Measurements from ENCODE around the gene TTC13. TPM values are rescaled to one million over a fixed set of nuclear protein-coding genes. Genes with fewer than 3 reads are reported as not detected.
"Not testable (repeated sequence)": the region's sequence is repeated elsewhere in the genome, so short reads cannot be mapped to it uniquely, and the experiment has no call there.

The TTC13 gene
- total RNA-seq, 1 experiment from 2014 or later: 12.3 TPM

DNA sequence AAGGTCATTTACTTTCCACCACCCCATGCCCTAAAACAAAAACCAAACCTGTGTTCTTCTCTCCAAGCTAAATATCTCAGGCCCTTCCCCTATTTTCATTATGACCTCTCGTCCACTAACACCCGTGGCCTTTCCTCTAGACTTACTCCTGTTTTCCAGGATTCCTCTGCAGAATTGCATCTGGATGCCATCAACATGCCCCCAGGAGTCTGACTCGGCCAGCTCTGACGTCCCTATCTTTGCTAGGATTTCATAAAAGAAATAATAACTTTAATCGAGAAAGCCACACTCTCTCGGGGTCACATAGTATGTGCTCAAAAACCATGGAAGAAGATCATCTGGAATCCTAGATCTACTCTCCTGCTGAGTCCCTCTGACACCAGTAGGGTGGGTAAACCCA lies 47.9 kb upstream of the TTC13 start:
- POLR2A ChIA-PET: no interaction called here
- no peak overlapping the region for H2AFZ ChIP-seq (ENCODE audit: low read depth, low read length, poor library complexity, severe bottlenecking)
- intact Hi-C loops (cut with micrococcal nuclease): no loop called here
- H3K27ac ChIP-seq (ENCODE audit: low read depth, low read length): no peak overlapping the region
- H3K4me1 ChIP-seq (ENCODE audit: control insufficient read depth in 1 of 2, insufficient read depth in 2 of 2, low read length in 2 of 2): no peaks in the 10 kb centered on the region
- H3K9me2 ChIP-seq (ENCODE audit: insufficient read depth): no peaks in the 10 kb centered on the region
- no peaks in the 10 kb centered on the region for H3K27me3 ChIP-seq (ENCODE audit: insufficient read depth, low read length)
- no peak overlapping the region for H3K4me3 ChIP-seq (replicated peaks in 1 of 2; ENCODE audit: low read depth in 1 of 2, low read length in 2 of 2)
- CTCF ChIA-PET: no interaction called here
- RAD21 ChIA-PET (ENCODE audit: low non-redundant PET in 1 of 2, low total read pairs in 2 of 2, uncharacterized antibody in 2 of 2, unreplicated experiment in 2 of 2): no interaction called here
- H3K79me2 ChIP-seq (ENCODE audit: insufficient read depth, low read length): peaks cover 37% of the 10 kb centered on the region
- BruUV-seq (replicated peaks): no TSS peak
- ATAC-seq: no peak
- no peak overlapping the region for H3K4me2 ChIP-seq (ENCODE audit: low read length)
- H4K20me1 ChIP-seq (ENCODE audit: insufficient read depth): no peaks in the 10 kb centered on the region
- DNase-seq (ENCODE audit: low read depth, low spot score): no peak
- H3K9ac ChIP-seq (ENCODE audit: low read length): no peak overlapping the region
- H3K36me3 ChIP-seq (ENCODE audit: control insufficient read depth in 1 of 2, insufficient read depth in 2 of 2, low read length in 2 of 2): no peaks in the 10 kb centered on the region
- no peak for TF ChIP-seq FOSL1 (IDR thresholded peaks at IDR 0.05; ENCODE audit: low read depth)
- TF ChIP-seq CEBPB (IDR thresholded peaks at IDR 0.05; ENCODE audit: low read depth): no peak
- no peak for TF ChIP-seq SIN3A (IDR thresholded peaks at IDR 0.05; ENCODE audit: low read depth)
- no peak for TF ChIP-seq RAD21 (IDR thresholded peaks at IDR 0.05; ENCODE audit: low read depth)
- TF ChIP-seq SRF (IDR thresholded peaks at IDR 0.05; ENCODE audit: low read depth): no peak
- TF ChIP-seq, protein P1, sequence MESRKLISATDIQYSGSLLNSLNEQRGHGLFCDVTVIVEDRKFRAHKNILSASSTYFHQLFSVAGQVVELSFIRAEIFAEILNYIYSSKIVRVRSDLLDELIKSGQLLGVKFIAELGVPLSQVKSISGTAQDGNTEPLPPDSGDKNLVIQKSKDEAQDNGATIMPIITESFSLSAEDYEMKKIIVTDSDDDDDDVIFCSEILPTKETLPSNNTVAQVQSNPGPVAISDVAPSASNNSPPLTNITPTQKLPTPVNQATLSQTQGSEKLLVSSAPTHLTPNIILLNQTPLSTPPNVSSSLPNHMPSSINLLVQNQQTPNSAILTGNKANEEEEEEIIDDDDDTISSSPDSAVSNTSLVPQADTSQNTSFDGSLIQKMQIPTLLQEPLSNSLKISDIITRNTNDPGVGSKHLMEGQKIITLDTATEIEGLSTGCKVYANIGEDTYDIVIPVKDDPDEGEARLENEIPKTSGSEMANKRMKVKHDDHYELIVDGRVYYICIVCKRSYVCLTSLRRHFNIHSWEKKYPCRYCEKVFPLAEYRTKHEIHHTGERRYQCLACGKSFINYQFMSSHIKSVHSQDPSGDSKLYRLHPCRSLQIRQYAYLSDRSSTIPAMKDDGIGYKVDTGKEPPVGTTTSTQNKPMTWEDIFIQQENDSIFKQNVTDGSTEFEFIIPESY (IDR thresholded peaks at IDR 0.05; ENCODE audit: extremely low read depth, insufficient replicate concordance, low read length): no peak
- no peak for TF ChIP-seq EZH2 (IDR thresholded peaks at IDR 0.05)
- TF ChIP-seq, protein P2, sequence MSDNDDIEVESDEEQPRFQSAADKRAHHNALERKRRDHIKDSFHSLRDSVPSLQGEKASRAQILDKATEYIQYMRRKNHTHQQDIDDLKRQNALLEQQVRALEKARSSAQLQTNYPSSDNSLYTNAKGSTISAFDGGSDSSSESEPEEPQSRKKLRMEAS (IDR thresholded peaks at IDR 0.05): no peak
- no peak for TF ChIP-seq ZFX (IDR thresholded peaks at IDR 0.05)
- TF ChIP-seq EZH2phosphoT487 (IDR thresholded peaks at IDR 0.05; ENCODE audit: borderline replicate concordance): no peak
- no peaks in the 10 kb centered on the region for H3K9me3 ChIP-seq (ENCODE audit: control insufficient read depth in 1 of 2, insufficient read depth in 1 of 2, low read depth in 1 of 2, low read length in 2 of 2)

DNA sequence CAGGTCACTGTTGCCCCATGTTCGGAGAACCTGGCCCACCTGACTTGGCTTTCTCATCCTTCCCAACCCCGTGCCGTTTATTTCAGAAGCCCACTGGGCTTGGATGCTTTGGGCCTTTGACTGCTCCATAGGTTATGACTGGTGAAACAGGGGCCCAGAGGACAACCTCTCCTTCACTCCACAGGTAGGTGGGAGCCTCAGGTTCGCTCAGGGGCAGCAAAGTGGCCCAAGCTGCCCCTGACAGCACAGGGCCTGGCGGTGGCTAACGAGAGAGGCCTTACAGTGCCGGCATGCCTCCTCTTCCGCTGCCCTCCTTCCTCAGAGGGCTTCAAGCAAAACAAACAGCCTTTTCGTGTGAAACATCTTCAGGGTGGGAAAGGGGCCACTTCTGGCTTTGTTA lies 44.5 kb upstream of the TTC13 start:
- CTCF ChIA-PET: no interaction called here
- Histone ChIP-seq H3K27me3 (ENCODE audit: insufficient read depth, low read length) (no peaks in the 10 kb centered on the region), H3K4me1 (ENCODE audit: control insufficient read depth in 1 of 2, insufficient read depth in 2 of 2, low read length in 2 of 2) (no peaks in the 10 kb centered on the region), H3K9ac (ENCODE audit: low read length) (no peak overlapping the region), H4K20me1 (ENCODE audit: insufficient read depth) (no peaks in the 10 kb centered on the region), H3K4me2 (ENCODE audit: low read length) (no peak overlapping the region), H3K9me2 (ENCODE audit: insufficient read depth) (no peaks in the 10 kb centered on the region), H3K36me3 (ENCODE audit: control insufficient read depth in 1 of 2, insufficient read depth in 2 of 2, low read length in 2 of 2) (no peaks in the 10 kb centered on the region), H2AFZ (ENCODE audit: low read depth, low read length, poor library complexity, severe bottlenecking) (no peak overlapping the region), H3K79me2 (ENCODE audit: insufficient read depth, low read length) (peaks cover 15% of the 10 kb centered on the region; the same call in 1 of the 2 replicates), H3K9me3 (ENCODE audit: control insufficient read depth in 1 of 2, insufficient read depth in 1 of 2, low read depth in 1 of 2, low read length in 2 of 2) (no peaks in the 10 kb centered on the region), H3K4me3 (replicated peaks in 1 of 2; ENCODE audit: low read depth in 1 of 2, low read length in 2 of 2) (no peak overlapping the region), H3K27ac (ENCODE audit: low read depth, low read length) (no peak overlapping the region)
- POLR2A ChIA-PET: no interaction called here
- no peak for DNase-seq (ENCODE audit: low read depth, low spot score)
- RAD21 ChIA-PET (ENCODE audit: low non-redundant PET in 1 of 2, low total read pairs in 2 of 2, uncharacterized antibody in 2 of 2, unreplicated experiment in 2 of 2): no interaction called here
- intact Hi-C loops (cut with micrococcal nuclease): no loop called here
- TF ChIP-seq ZNF274 (IDR thresholded peaks at IDR 0.05; ENCODE audit: low read depth, low read length): no peak
- TF ChIP-seq CBX3 (IDR thresholded peaks at IDR 0.05; ENCODE audit: low read depth): no peak
- TF ChIP-seq, protein P2 (IDR thresholded peaks at IDR 0.05): no peak
- no peak for ATAC-seq
- BruUV-seq (replicated peaks): no TSS peak

DNA sequence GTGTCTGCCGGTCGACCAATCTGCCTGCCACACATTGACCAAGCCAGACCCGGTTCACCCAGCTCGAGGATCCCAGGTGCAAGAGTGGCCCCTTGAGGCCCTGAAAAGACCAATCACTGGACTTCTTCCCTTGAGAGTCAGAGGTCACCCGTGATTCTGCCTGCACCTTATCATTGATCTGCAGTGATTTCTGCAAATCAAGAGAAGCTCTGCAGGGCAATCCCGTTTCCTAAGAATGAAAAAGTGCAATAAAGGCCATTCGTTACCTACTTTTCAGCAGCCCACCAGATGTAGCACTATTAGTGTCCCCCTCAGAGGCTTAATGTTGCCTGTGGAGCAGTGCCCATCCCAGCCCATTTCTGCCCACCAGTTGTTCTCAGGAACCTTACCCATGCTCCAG lies 43.9 kb upstream of the TTC13 start:
- H2AFZ ChIP-seq (ENCODE audit: low read depth, low read length, poor library complexity, severe bottlenecking); H3K27ac ChIP-seq (ENCODE audit: low read depth, low read length); H3K4me2 ChIP-seq (ENCODE audit: low read length); H3K9me3 ChIP-seq (ENCODE audit: control insufficient read depth in 1 of 2, insufficient read depth in 1 of 2, low read depth in 1 of 2, low read length in 2 of 2); H3K27me3 ChIP-seq (ENCODE audit: insufficient read depth, low read length); BruUV-seq (replicated peaks); H3K4me1 ChIP-seq (ENCODE audit: control insufficient read depth in 1 of 2, insufficient read depth in 2 of 2, low read length in 2 of 2); intact Hi-C loops (cut with micrococcal nuclease); H4K20me1 ChIP-seq (ENCODE audit: insufficient read depth); H3K36me3 ChIP-seq (ENCODE audit: control insufficient read depth in 1 of 2, insufficient read depth in 2 of 2, low read length in 2 of 2); ATAC-seq; H3K9me2 ChIP-seq (ENCODE audit: insufficient read depth); CTCF ChIA-PET; H3K4me3 ChIP-seq (replicated peaks in 1 of 2; ENCODE audit: low read depth in 1 of 2, low read length in 2 of 2); H3K9ac ChIP-seq (ENCODE audit: low read length); POLR2A ChIA-PET; RAD21 ChIA-PET (ENCODE audit: low non-redundant PET in 1 of 2, low total read pairs in 2 of 2, uncharacterized antibody in 2 of 2, unreplicated experiment in 2 of 2); DNase-seq (ENCODE audit: low read depth, low spot score): not testable (repeated sequence)
- peaks cover 15% of the 10 kb centered on the region; the same call in 1 of the 2 replicates for H3K79me2 ChIP-seq (ENCODE audit: insufficient read depth, low read length)
